B cell (primary cell): Measurements from ENCODE around the gene NOP53. TPM values are rescaled to one million over a fixed set of nuclear protein-coding genes. Genes with fewer than 3 reads are reported as not detected.
"Not testable (repeated sequence)": the region's sequence is repeated elsewhere in the genome, so short reads cannot be mapped to it uniquely, and the experiment has no call there.

Source experiments
- ATAC-seq: fragments of 200-7000 bp; cut with Tn5 transposase; one replicate; pipeline ENCODE4 v1.10.0; 2021; ENCODE audit warnings: low read depth, mild to moderate bottlenecking, moderate number of reproducible peaks, moderate library complexity
- CTCF ChIA-PET: fragments of 350-600 bp; sonication (Branson Sonifier 250); formaldehyde crosslinking; loops from one replicate; lab custom pipeline; 2021; ENCODE audit warnings: antibody characterized with exemption, inconsistent platforms; lab: Charles Lee
- POLR2A ChIA-PET: fragments of 350-600 bp; sonication (Branson Sonifier 250); formaldehyde crosslinking; loops from one replicate; lab custom pipeline; 2021; ENCODE audit warnings: antibody characterized with exemption; lab: Charles Lee
- DNase-seq: peaks from one replicate; pipeline ENCODE4 v3.0.0; 2013
- H2AFZ ChIP-seq: 2 replicates; pipeline ENCODE4 v1.6.1; 2012; ENCODE audit warnings: mild to moderate bottlenecking, low read depth, low read length; ENCODE audit not compliant: insufficient read depth, poor library complexity, severe bottlenecking
- H3K27ac ChIP-seq, 2 donors: 1 replicate in 1 of 2; 2 replicates in 1 of 2; pipeline ENCODE4 v1.5.1; 2012 to 2013; ENCODE audit warnings: low read length in 2 of 2, mild to moderate bottlenecking in 2 of 2, moderate library complexity in 1 of 2
- H3K27me3 ChIP-seq, 4 experiments: fragments of 200-600 bp in 1 of 4; sonication (generic) in 1 of 4; replicated peaks in 1 of 4; 1 replicate in 2 of 4; 2 replicates in 2 of 4; pipeline versions ENCODE4 v1.6.1 to v1.7.0; 2013 to 2016; ENCODE audit warnings: low read length in 3 of 4, mild to moderate bottlenecking in 2 of 4, mixed read lengths in 1 of 4, moderate library complexity in 1 of 4; ENCODE audit not compliant: insufficient read depth in 4 of 4, control insufficient read depth in 3 of 4; ENCODE audit errors: control extremely low read depth in 1 of 4
- H3K36me3 ChIP-seq, 2 experiments: replicated peaks in 1 of 2; 1 replicate in 1 of 2; 2 replicates in 1 of 2; pipeline versions ENCODE4 v1.6.1 to v1.7.1; 2013; ENCODE audit warnings: low read length in 1 of 2; ENCODE audit not compliant: insufficient read depth in 2 of 2, control insufficient read depth in 1 of 2; ENCODE audit errors: control extremely low read depth in 1 of 2, extremely low read depth in 1 of 2
- H3K4me1 ChIP-seq, 2 donors: fragments of 200-600 bp in 1 of 2; sonication (generic) in 1 of 2; 1 replicate in 1 of 2; 2 replicates in 1 of 2; pipeline versions ENCODE4 v1.5.1 to v1.6.1; 2013 to 2017; ENCODE audit warnings: low read length in 2 of 2; ENCODE audit not compliant: control insufficient read depth in 2 of 2, insufficient read depth in 2 of 2
- H3K4me2 ChIP-seq: replicated peaks from 2 replicates; pipeline ENCODE3; 2012; ENCODE audit warnings: mild to moderate bottlenecking, low read depth, low read length; ENCODE audit not compliant: poor library complexity, severe bottlenecking
- H3K4me3 ChIP-seq, 5 experiments: fragments of 200-600 bp in 1 of 5; sonication (generic) in 1 of 5; 1 replicate in 3 of 5; 2 replicates in 2 of 5; pipeline versions ENCODE4 v1.5.1 to v1.7.0; 2011 to 2016; ENCODE audit warnings: low read length in 4 of 5, mild to moderate bottlenecking in 4 of 5, low read depth in 2 of 5, control low read depth in 1 of 5, moderate library complexity in 1 of 5; ENCODE audit not compliant: insufficient read depth in 1 of 5; ENCODE audit errors: control extremely low read depth in 1 of 5, extremely low read depth in 1 of 5
- H3K79me2 ChIP-seq: fragments of 200-600 bp; sonication (generic); one replicate; pipeline ENCODE4 v1.6.0; 2016; ENCODE audit warnings: low read length; ENCODE audit not compliant: control insufficient read depth, insufficient read depth
- H3K9ac ChIP-seq: fragments of 200-600 bp; sonication (generic); 2 replicates; pipeline ENCODE4 v1.6.1; 2017; ENCODE audit warnings: mild to moderate bottlenecking, low read length, moderate library complexity
- H3K9me3 ChIP-seq, 3 donors: one replicate each; pipeline versions ENCODE4 v1.6.1 to v1.7.1; 2013; ENCODE audit warnings: low read length in 2 of 3; ENCODE audit not compliant: control insufficient read depth in 2 of 3, insufficient read depth in 1 of 3; ENCODE audit errors: control extremely low read depth in 1 of 3
- H4K20me1 ChIP-seq: 2 replicates; pipeline ENCODE4 v1.6.0; 2012; ENCODE audit warnings: mild to moderate bottlenecking, low read length; ENCODE audit not compliant: insufficient read depth, control insufficient read depth, poor library complexity, severe bottlenecking
- H3K27ac Mint-ChIP-seq: one replicate; pipeline ENCODE4 v1.8.0; 2021; ENCODE audit warnings: mixed read lengths
- H3K27me3 Mint-ChIP-seq: one replicate; pipeline ENCODE4 v1.8.0; 2021; ENCODE audit warnings: mixed read lengths
- H3K4me1 Mint-ChIP-seq: one replicate; pipeline ENCODE4 v1.8.0; 2021; ENCODE audit warnings: mixed read lengths
- H3K4me3 Mint-ChIP-seq: one replicate; pipeline ENCODE4 v1.8.0; 2021; ENCODE audit warnings: mixed read lengths
- H3K9me3 Mint-ChIP-seq: one replicate; pipeline ENCODE4 v1.8.0; 2022; ENCODE audit warnings: mixed read lengths; ENCODE audit not compliant: insufficient read depth
- CTCF ChIP-seq: fragments of 200-600 bp; IDR thresholded peaks from one replicate; pipeline ENCODE4 v1.8.0; 2022; ENCODE audit warnings: antibody characterized with exemption, mild to moderate bottlenecking
- EZH2 ChIP-seq: IDR thresholded peaks from 2 replicates; pipeline ENCODE4 v1.6.1; 2012; ENCODE audit warnings: borderline replicate concordance, low read depth, mild to moderate bottlenecking, moderate library complexity, low read length; ENCODE audit not compliant: insufficient read depth, poor library complexity, severe bottlenecking
- WGBS: methylation state at CpG from one replicate; pipeline ENCODE4 v1.1.5; 2013; ENCODE audit warnings: missing lambda C conversion rate; ENCODE audit not compliant: insufficient coverage; 5-methylcytosine and 5-hydroxymethylcytosine counted together
- intact Hi-C: fragments of 100-400 bp; cut with micrococcal nuclease; formaldehyde crosslinking; loops from one replicate; pipeline ENCODE4 v1.10.0; 2022
- polyA plus RNA-seq: library from polyadenylated mRNA; depleted of rRNA; stranded (reverse); fragments of >200 nt; gene quantifications from 2 replicates; pipeline ENCODE4 v1.2.3, GENCODE V29; 2012
- total RNA-seq, 2 donors: library from RNA; stranded (reverse); fragments of 120-200 nt in 1 of 2; gene quantifications; 1 replicate in 1 of 2; 2 replicates in 1 of 2; pipeline versions ENCODE4 v1.2.3 to v1.2.4, GENCODE V29; 2013 to 2022

NOP53 gene
- total and polyA plus RNA-seq, 2 donors (not counting 1 experiment from before 2014, with no cell fraction given) = 526 to 978 TPM

GRCh38 chr19:47714855-47715254, 30.5 kb upstream of the NOP53 start:
- H3K27ac Mint-ChIP-seq, H3K4me3 Mint-ChIP-seq, intact Hi-C loops: not testable (repeated sequence)

GRCh38 chr19:47716270-47716937, 28.9 kb upstream of the NOP53 start:
- Histone ChIP-seq H3K4me1 (peaks cover 4 to 6% of the 10 kb centered on the region in 2 donors), H3K4me2 (no peak overlapping the region), H3K9ac (no peak overlapping the region), H3K36me3 (no peaks in the 10 kb centered on the region), H4K20me1 (no peaks in the 10 kb centered on the region), H3K27ac (no peak overlapping the region), H3K4me3 (no peak overlapping the region), H3K27me3 (peaks cover 0 to 26% (median 8%) of the 10 kb centered on the region in 4 experiments), H3K79me2 (no peaks in the 10 kb centered on the region), H3K9me3 (peaks cover 0 to 29% (median 5%) of the 10 kb centered on the region in 3 donors), H2AFZ (no peak overlapping the region)
- TF ChIP-seq CTCF = no peak
- TF ChIP-seq EZH2 = no peak
- intact Hi-C loops = no loop called here
- Mint-ChIP-seq H3K4me1 (no peaks in the 10 kb centered on the region), H3K9me3 (no peaks in the 10 kb centered on the region), H3K4me3 (no peak overlapping the region), H3K27ac (no peak overlapping the region), H3K27me3 (peaks cover 55% of the 10 kb centered on the region)
- POLR2A ChIA-PET = interaction anchor here (0.7 kb wide), 1 partner anchor 339 kb away, joined by 13 read pairs; no protein-coding TSS in a partner anchor
- WGBS = 96% methylated on average over 30 of the region's 32 CpGs
- no peak for ATAC-seq
- CTCF ChIA-PET = no interaction called here
- DNase-seq = no peak

More at GRCh38 chr19:47714855-47715254, 30.5 kb upstream of the NOP53 start:
- H4K20me1 ChIP-seq, DNase-seq, H3K4me2 ChIP-seq, CTCF ChIA-PET, H3K9ac ChIP-seq, ATAC-seq, H3K27ac ChIP-seq, H3K4me1 Mint-ChIP-seq, H3K36me3 ChIP-seq, H3K4me3 ChIP-seq, H3K4me1 ChIP-seq, H2AFZ ChIP-seq, H3K9me3 Mint-ChIP-seq, H3K79me2 ChIP-seq, POLR2A ChIA-PET: not testable (repeated sequence)
- peaks cover 0 to 29% (median 5%) of the 10 kb centered on the region in 3 donors for H3K9me3 ChIP-seq
- peaks cover 0 to 26% (median 8%) of the 10 kb centered on the region in 4 experiments for H3K27me3 ChIP-seq
- peaks cover 45% of the 10 kb centered on the region for H3K27me3 Mint-ChIP-seq

GRCh38 chr19:47718415-47719046, 26.8 kb upstream of the NOP53 start:
- H3K79me2 ChIP-seq, H3K4me1 Mint-ChIP-seq, H3K4me1 ChIP-seq, H4K20me1 ChIP-seq, H3K27ac Mint-ChIP-seq, H3K27ac ChIP-seq, intact Hi-C loops, H3K4me3 Mint-ChIP-seq, H3K4me3 ChIP-seq, H3K9ac ChIP-seq, H2AFZ ChIP-seq, H3K9me3 Mint-ChIP-seq, ATAC-seq, H3K36me3 ChIP-seq, H3K4me2 ChIP-seq, CTCF ChIA-PET, DNase-seq: not testable (repeated sequence)
- POLR2A ChIA-PET = interaction anchor here (0.9 kb wide), 1 partner anchor 12 kb away, joined by 7 read pairs; no protein-coding TSS in a partner anchor
- H3K27me3 ChIP-seq = peaks cover 0 to 19% (median 5%) of the 10 kb centered on the region in 4 experiments
- peaks cover 0 to 23% (median 5%) of the 10 kb centered on the region in 3 donors for H3K9me3 ChIP-seq
- H3K27me3 Mint-ChIP-seq = peaks cover 50% of the 10 kb centered on the region
- 88% methylated on average over 9 of the region's 11 CpGs for WGBS
